GM13976 (cell line): ENCODE measurements around the gene NR6A1.

Experiments
- DNase-seq: peaks from one replicate; pipeline ENCODE4 v3.0.0; 2012; ENCODE audit warnings: low spot score
- CTCF ChIP-seq: IDR thresholded peaks from 2 replicates; pipeline ENCODE4 v1.5.1; 2012; ENCODE audit warnings: borderline replicate concordance, mild to moderate bottlenecking; ENCODE audit not compliant: insufficient read depth; ENCODE audit errors: extremely low read depth, missing control alignments, control extremely low read depth
- in situ Hi-C: fragments of 300-500 bp; cut with MboI; formaldehyde crosslinking; loops from one replicate; pipeline ENCODE4 v1.12.0; 2022; ENCODE audit warnings: low sequenced_read_pairs, mixed read lengths, inconsistent platforms; ENCODE audit not compliant: unreplicated experiment

NR6A1 gene

GRCh38 chr9:124685217-124685616 is 85.9 kb downstream of the NR6A1 start:
- DNase-seq: no peak
- in situ Hi-C loops: no loop called here
- TF ChIP-seq CTCF: no peak

GRCh38 chr9:124684169-124684568 is 86.9 kb downstream of the NR6A1 start:
- in situ Hi-C loops: no loop called here

GRCh38 chr9:124683043-124683442 is 88.1 kb downstream of the NR6A1 start:
- in situ Hi-C loops: no loop called here
- TF ChIP-seq CTCF: no peak
- no peak for DNase-seq

More at GRCh38 chr9:124684169-124684568, 86.9 kb downstream of the NR6A1 start:
- no peak for TF ChIP-seq CTCF
- no peak for DNase-seq

GRCh38 chr9:124680714-124681390 is 90.3 kb downstream of the NR6A1 start:
- no peak for TF ChIP-seq CTCF
- in situ Hi-C loops: no loop called here
- DNase-seq: no peak

GRCh38 chr9:124680049-124680448 is 91.1 kb downstream of the NR6A1 start:
- in situ Hi-C loops: no loop called here
- DNase-seq: no peak
- no peak for TF ChIP-seq CTCF

GRCh38 chr9:124676159-124676551 is 95.0 kb downstream of the NR6A1 start:
- DNase-seq: no peak
- TF ChIP-seq CTCF: no peak
- in situ Hi-C loops: no loop called here
